HepG2 (cell line): Measurements from ENCODE around the gene PKP4. TPM values are rescaled to one million over a fixed set of nuclear protein-coding genes. Genes with fewer than 3 reads are reported as not detected.

Source experiments
- ATAC-seq: fragments of 200-7000 bp; cut with Tn5 transposase; 3 replicates; pipeline ENCODE4 v1.9.1; 2020; ENCODE audit warnings: mild to moderate bottlenecking, moderate library complexity
- BruUV-seq: library from RNA; stranded (reverse); fragments of 400-500 nt; replicated peaks from 2 replicates; lab custom pipeline; 2021; lab: Mats Ljungman, UMichigan
- CTCF ChIA-PET: fragments of 300-600 bp; formaldehyde crosslinking; extraction: SDS; loops from one replicate; lab custom pipeline; 2021; ENCODE audit warnings: low total read pairs, inconsistent platforms, low intra/inter-chr PET ratio; lab: Yijun Ruan, JAX
- POLR2A ChIA-PET: fragments of 350-600 bp; sonication (Branson Sonifier 250); formaldehyde crosslinking; loops from one replicate; lab custom pipeline; 2020; ENCODE audit warnings: antibody characterized with exemption, inconsistent platforms; lab: Yijun Ruan, JAX
- DNase-seq: peaks from one replicate; pipeline ENCODE4 v3.0.0-alpha.2; 2015; ENCODE audit warnings: low spot score
- FAIRE-seq: peaks from 3 replicates; lab custom pipeline; 2011; peaks lifted over from hg19 to GRCh38; lab: Jason Lieb, UNC
- H2AFZ ChIP-seq: one replicate; pipeline ENCODE4 v1.6.1; 2011; ENCODE audit warnings: low read length, inconsistent platforms
- H3K27ac ChIP-seq: fragments of 300-600 bp; 3 replicates; pipeline ENCODE4 v1.8.0; 2011; ENCODE audit warnings: mixed run types, mild to moderate bottlenecking, mixed read lengths, low read length, inconsistent platforms; ENCODE audit not compliant: insufficient read depth; ENCODE audit errors: extremely low read length
- H3K27me3 ChIP-seq, 2 experiments: fragments of 200-600 bp in 1 of 2; 2 replicates in 1 of 2; 3 replicates in 1 of 2; pipeline versions ENCODE4 v1.6.0 to v1.8.0; 2011; ENCODE audit warnings: low read length in 2 of 2, mild to moderate bottlenecking in 2 of 2, moderate library complexity in 2 of 2, inconsistent platforms in 1 of 2; ENCODE audit not compliant: insufficient read depth in 2 of 2, control insufficient read depth in 1 of 2
- H3K36me3 ChIP-seq, 2 experiments: fragments of 200-600 bp in 1 of 2; replicated peaks in 1 of 2; 2 replicates in 1 of 2; 3 replicates in 1 of 2; pipeline versions ENCODE4 v1.5.1 to v1.8.0; 2011; ENCODE audit warnings: low read length in 2 of 2, inconsistent platforms in 1 of 2; ENCODE audit not compliant: insufficient read depth in 2 of 2, control insufficient read depth in 1 of 2
- H3K4me1 ChIP-seq: 2 replicates; pipeline ENCODE4 v1.5.1; 2012; ENCODE audit warnings: low read length, inconsistent platforms; ENCODE audit not compliant: insufficient read depth
- H3K4me2 ChIP-seq: 2 replicates; pipeline ENCODE4 v1.6.0; 2011; ENCODE audit warnings: low read depth, low read length, inconsistent platforms
- H3K4me3 ChIP-seq, 3 experiments: fragments of 200-600 bp in 1 of 3; sonication (generic), shearing (Covaris generic) in 1 of 3; replicated peaks in 1 of 3; 2 replicates each; pipeline ENCODE4 v1.5.1; 2011 to 2016; ENCODE audit warnings: low read length in 3 of 3, inconsistent platforms in 2 of 3, low read depth in 2 of 3, mild to moderate bottlenecking in 2 of 3, control low read depth in 1 of 3, mixed read lengths in 1 of 3; ENCODE audit not compliant: insufficient read depth in 1 of 3
- H3K79me2 ChIP-seq: one replicate; pipeline ENCODE4 v1.6.1; 2011; ENCODE audit warnings: low read length, inconsistent platforms; ENCODE audit not compliant: insufficient read depth
- H3K9ac ChIP-seq: 2 replicates; pipeline ENCODE4 v1.6.0; 2011; ENCODE audit warnings: mild to moderate bottlenecking, low read depth, low read length, inconsistent platforms; ENCODE audit not compliant: insufficient read depth
- H3K9me3 ChIP-seq: 2 replicates; pipeline ENCODE4 v1.5.1; 2012; ENCODE audit warnings: mild to moderate bottlenecking, low read length
- H4K20me1 ChIP-seq: 2 replicates; pipeline ENCODE4 v1.6.0; 2011; ENCODE audit warnings: inconsistent platforms, mild to moderate bottlenecking, low read length, moderate library complexity; ENCODE audit not compliant: insufficient read depth
- CBX2 ChIP-seq, 2 experiments: fragments of 200-600 bp in 1 of 2; sonication (generic); formaldehyde crosslinking in 1 of 2; IDR thresholded peaks; 2 replicates each; pipeline versions ENCODE4 v1.7.0 to v1.8.1; 2018 to 2022; ENCODE audit warnings: low read depth in 2 of 2, low read length in 1 of 2, mild to moderate bottlenecking in 1 of 2, missing genetic modification reagents in 1 of 2
- ERF ChIP-seq: IDR thresholded peaks from 2 replicates; pipeline ENCODE4 v1.6.1; 2018; ENCODE audit warnings: missing biosample characterization, missing genetic modification reagents
- HIVEP1 ChIP-seq: sonication (generic); formaldehyde crosslinking; IDR thresholded peaks from 2 replicates; pipeline ENCODE4 v1.4.0; 2020; ENCODE audit warnings: mild to moderate bottlenecking, missing genetic modification reagents
- HMGXB3 ChIP-seq: sonication (generic); formaldehyde crosslinking; IDR thresholded peaks from 2 replicates; pipeline ENCODE4 v1.4.0; 2020; ENCODE audit warnings: missing genetic modification reagents, borderline replicate concordance
- IKZF1 ChIP-seq: fragments of 450-650 bp; IDR thresholded peaks from 2 replicates; pipeline ENCODE4 v1.7.1; 2016
- KDM4B ChIP-seq: sonication (generic); formaldehyde crosslinking; IDR thresholded peaks from 2 replicates; pipeline ENCODE4 v1.4.0; 2020; ENCODE audit warnings: missing genetic modification reagents
- MAFK ChIP-seq, 2 experiments: IDR thresholded peaks in 1 of 2; conservative IDR thresholded peaks in 1 of 2; 2 replicates each; pipeline ENCODE4 v1.6.1; 2011; ENCODE audit warnings: improper control_type of control experiment in 2 of 2, low read length in 2 of 2
- PRPF4 ChIP-seq: fragments of 200-400 bp; formaldehyde crosslinking; IDR thresholded peaks from 2 replicates; pipeline ENCODE4 v1.6.1; 2016; ENCODE audit warnings: low read length, low read depth; ENCODE audit not compliant: poor library complexity, severe bottlenecking
- SMYD3 ChIP-seq: sonication (generic); formaldehyde crosslinking; IDR thresholded peaks from 2 replicates; pipeline ENCODE4 v1.8.1; 2023; ENCODE audit warnings: mild to moderate bottlenecking, missing genetic modification reagents
- THRA ChIP-seq: sonication (generic); formaldehyde crosslinking; IDR thresholded peaks from 2 replicates; pipeline ENCODE4 v1.4.0; 2020; ENCODE audit warnings: missing genetic modification reagents, borderline replicate concordance
- ZNF17 ChIP-seq: sonication (generic); formaldehyde crosslinking; IDR thresholded peaks from 2 replicates; pipeline ENCODE4 v1.5.0; 2020; ENCODE audit warnings: mild to moderate bottlenecking, missing genetic modification reagents
- ZNF44 ChIP-seq: sonication (generic); formaldehyde crosslinking; IDR thresholded peaks from 2 replicates; pipeline ENCODE4 v1.5.1; 2020; ENCODE audit warnings: mild to moderate bottlenecking, missing genetic modification reagents
- ZNF468 ChIP-seq: sonication (generic); formaldehyde crosslinking; IDR thresholded peaks from 2 replicates; pipeline ENCODE4 v1.8.0; 2022; ENCODE audit warnings: mild to moderate bottlenecking, moderate library complexity, missing genetic modification reagents
- ZNF672 ChIP-seq: sonication (generic); formaldehyde crosslinking; IDR thresholded peaks from 2 replicates; pipeline ENCODE4 v1.8.1; 2022; ENCODE audit warnings: missing genetic modification reagents
- ZNF678 ChIP-seq: sonication (generic); formaldehyde crosslinking; IDR thresholded peaks from 2 replicates; pipeline ENCODE4 v1.4.0; 2020; ENCODE audit warnings: mild to moderate bottlenecking, missing genetic modification reagents
- ZNF747 ChIP-seq: sonication (generic); formaldehyde crosslinking; IDR thresholded peaks from 2 replicates; pipeline ENCODE4 v1.8.1; 2023; ENCODE audit warnings: missing genetic modification reagents, mild to moderate bottlenecking, borderline replicate concordance
- ZNF781 ChIP-seq: sonication (generic); formaldehyde crosslinking; IDR thresholded peaks from 2 replicates; pipeline ENCODE4 v1.5.1; 2020; ENCODE audit warnings: borderline replicate concordance, mild to moderate bottlenecking, missing genetic modification reagents; ENCODE audit errors: not compliant biosample characterization
- WGBS: methylation state at CpG from one replicate; pipeline ENCODE4 v1.1.6; 2017; ENCODE audit warnings: low lambda C conversion rate; 5-methylcytosine and 5-hydroxymethylcytosine counted together
- in situ Hi-C: cut with HindIII; loops from 2 replicates; pipeline ENCODE4 v1.10.0; 2017; ENCODE audit warnings: low pct_unique_long_range_greater_than_20kb; ENCODE audit not compliant: extremely low pct_ligation_motif_present
- intact Hi-C: fragments of 100-400 bp; cut with micrococcal nuclease; formaldehyde crosslinking; loops from one replicate; pipeline ENCODE4 v1.10.0; 2022; ENCODE audit not compliant: unreplicated experiment
- polyA plus RNA-seq, 8 experiments: library from polyadenylated mRNA; depleted of rRNA in 3 of 8; stranded (reverse) in 7 of 8; unstranded in 1 of 8; fragments of >200 nt; fragmentation: Illumina TruSeq in 4 of 8; extraction: Trizol in 4 of 8; gene quantifications; 2 replicates each; pipeline versions ENCODE4 v1.2.1 to v1.2.3, GENCODE V29; 2011 to 2016; ENCODE audit warnings: low read depth in 4 of 8, missing spikeins in 1 of 8, mixed read lengths in 1 of 8; ENCODE audit not compliant: insufficient read depth in 1 of 8
- total RNA-seq, 5 experiments: library from RNA; depleted of rRNA; stranded (reverse); fragments of >200 nt; fragmentation: Illumina TruSeq; extraction: Trizol; gene quantifications; 2 replicates each; pipeline ENCODE4 v1.2.3, GENCODE V29; 2016; ENCODE audit warnings: low read depth in 1 of 5

Gene PKP4
- total and polyA plus RNA-seq, 2 of the 13 experiments (the other 11 are each of a cell fraction or from before 2014, with no cell fraction given): 80.9 to 90.5 TPM

- Histone ChIP-seq H3K9ac (no peak overlapping the region), H3K9me3 (no peaks in the 10 kb centered on the region), H3K36me3 (peaks cover 4 to 18% of the 10 kb centered on the region in 2 experiments; a peak in 4 of 5 replicates), H3K4me2 (no peak overlapping the region), H3K79me2 (peaks cover 3% of the 10 kb centered on the region), H3K4me3 (no peak overlapping the region), H3K27me3 (no peaks in the 10 kb centered on the region), H2AFZ (no peak overlapping the region), H3K27ac (no peak overlapping the region), H4K20me1 (peaks cover 5% of the 10 kb centered on the region), H3K4me1 (no peaks in the 10 kb centered on the region)
- TF ChIP-seq ZNF781 (CRISPR knock-in tag) (no peak), ZNF17 (CRISPR knock-in tag) (no peak), PRPF4 (no peak), ZNF468 (CRISPR knock-in tag) (no peak), CBX2 (IDR thresholded peaks at IDR 0.05; ENCODE audit: low read depth, low read length) (no peak), CBX2 (CRISPR knock-in tag; IDR thresholded peaks at IDR 0.05; ENCODE audit: low read depth) (no peak), ZNF44 (CRISPR knock-in tag) (no peak), HIVEP1 (CRISPR knock-in tag) (no peak), IKZF1 (no peak), SMYD3 (CRISPR knock-in tag) (no peak), HMGXB3 (CRISPR knock-in tag) (no peak), ZNF747 (CRISPR knock-in tag) (no peak), KDM4B (no peak), ZNF678 (CRISPR knock-in tag) (no peak), ERF (CRISPR knock-in tag) (no peak), ZNF672 (CRISPR knock-in tag) (no peak), THRA (no peak), MAFK (conservative IDR thresholded peaks at IDR 0.05 in 1 of 2, IDR thresholded peaks at IDR 0.05 in 1 of 2; ENCODE audit: low read length in 2 of 2) (no peak)
- POLR2A ChIA-PET: no interaction called here
- no TSS peak for BruUV-seq
- FAIRE-seq: no peak
- no peak for ATAC-seq
- 93% methylated on average over 2 of the region's 2 CpGs for WGBS
- in situ Hi-C loops (no loop called here), intact Hi-C loops (no loop called here)
- DNase-seq: no peak
- CTCF ChIA-PET: no interaction called here
Observed at GRCh38 chr2:158575051-158575635, 118.4 kb downstream of the PKP4 start.
